ENCODE results near the gene GH1. TPM values are rescaled to one million over a fixed set of nuclear protein-coding genes. Genes with fewer than 3 reads are reported as not detected.

GH1 gene
- total RNA-seq, 1 donor from 2014 or later: not detected

DNA sequence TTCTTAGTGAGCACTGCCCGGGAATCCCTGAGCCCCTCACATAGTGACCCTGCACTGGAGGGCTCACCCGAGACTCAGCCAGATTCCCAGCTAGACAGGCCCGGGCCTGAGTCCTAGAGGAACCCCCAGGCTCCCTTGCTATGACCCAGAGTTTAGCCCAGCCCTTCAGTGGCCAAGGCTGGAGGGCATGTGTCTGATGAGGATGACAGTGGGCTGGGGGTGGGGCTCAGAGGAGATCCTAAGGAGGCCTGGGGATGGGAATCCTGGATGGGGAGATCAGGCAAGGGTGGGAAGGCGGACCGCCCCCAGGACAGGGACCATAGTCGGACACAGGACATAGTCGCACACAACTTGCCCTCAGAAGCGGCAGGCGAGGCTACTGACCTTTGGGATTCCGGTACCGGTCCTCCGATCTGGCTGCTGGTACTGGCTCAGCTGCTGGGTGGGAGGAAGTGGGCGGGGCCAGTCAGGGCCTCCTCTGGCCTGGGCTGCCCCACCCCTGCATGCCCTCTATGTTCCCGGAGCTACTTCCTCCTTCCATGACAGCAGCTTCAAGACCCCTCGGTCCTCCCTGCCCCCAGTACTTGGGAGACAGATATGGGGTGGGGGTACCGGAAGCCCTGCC, 12.4 kb upstream of the GH1 start:
- Mint-ChIP-seq H3K9me3 (ENCODE audit: unreplicated experiment) (no peaks in the 10 kb centered on the region), H3K36me3 (ENCODE audit: low read depth, unreplicated experiment) (no peaks in the 10 kb centered on the region), H3K27ac (ENCODE audit: unreplicated experiment) (no peak overlapping the region), H3K27me3 (ENCODE audit: unreplicated experiment) (peaks cover 6% of the 10 kb centered on the region), H3K4me1 (ENCODE audit: unreplicated experiment) (peaks cover 5% of the 10 kb centered on the region), H3K4me3 (ENCODE audit: unreplicated experiment) (no peak overlapping the region)
- peak; percentile 26 for DNase-seq (ENCODE audit: low spot score)
- TF ChIP-seq, protein P1, sequence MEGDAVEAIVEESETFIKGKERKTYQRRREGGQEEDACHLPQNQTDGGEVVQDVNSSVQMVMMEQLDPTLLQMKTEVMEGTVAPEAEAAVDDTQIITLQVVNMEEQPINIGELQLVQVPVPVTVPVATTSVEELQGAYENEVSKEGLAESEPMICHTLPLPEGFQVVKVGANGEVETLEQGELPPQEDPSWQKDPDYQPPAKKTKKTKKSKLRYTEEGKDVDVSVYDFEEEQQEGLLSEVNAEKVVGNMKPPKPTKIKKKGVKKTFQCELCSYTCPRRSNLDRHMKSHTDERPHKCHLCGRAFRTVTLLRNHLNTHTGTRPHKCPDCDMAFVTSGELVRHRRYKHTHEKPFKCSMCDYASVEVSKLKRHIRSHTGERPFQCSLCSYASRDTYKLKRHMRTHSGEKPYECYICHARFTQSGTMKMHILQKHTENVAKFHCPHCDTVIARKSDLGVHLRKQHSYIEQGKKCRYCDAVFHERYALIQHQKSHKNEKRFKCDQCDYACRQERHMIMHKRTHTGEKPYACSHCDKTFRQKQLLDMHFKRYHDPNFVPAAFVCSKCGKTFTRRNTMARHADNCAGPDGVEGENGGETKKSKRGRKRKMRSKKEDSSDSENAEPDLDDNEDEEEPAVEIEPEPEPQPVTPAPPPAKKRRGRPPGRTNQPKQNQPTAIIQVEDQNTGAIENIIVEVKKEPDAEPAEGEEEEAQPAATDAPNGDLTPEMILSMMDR (IDR thresholded peaks at IDR 0.05; ENCODE audit: unreplicated experiment): no peak

- Mint-ChIP-seq H3K27me3 (ENCODE audit: unreplicated experiment) (peaks cover 6% of the 10 kb centered on the region), H3K27ac (ENCODE audit: unreplicated experiment) (no peak overlapping the region), H3K4me1 (ENCODE audit: unreplicated experiment) (peaks cover 5% of the 10 kb centered on the region), H3K4me3 (ENCODE audit: unreplicated experiment) (no peak overlapping the region), H3K36me3 (ENCODE audit: low read depth, unreplicated experiment) (no peaks in the 10 kb centered on the region), H3K9me3 (ENCODE audit: unreplicated experiment) (no peaks in the 10 kb centered on the region)
- TF ChIP-seq, protein P1 (IDR thresholded peaks at IDR 0.05; ENCODE audit: unreplicated experiment): no peak
- no peak for DNase-seq (ENCODE audit: low spot score)
These were observed 11.5 kb upstream of the GH1 start for GRCh38 chr17:63929860-63930766.

DNA sequence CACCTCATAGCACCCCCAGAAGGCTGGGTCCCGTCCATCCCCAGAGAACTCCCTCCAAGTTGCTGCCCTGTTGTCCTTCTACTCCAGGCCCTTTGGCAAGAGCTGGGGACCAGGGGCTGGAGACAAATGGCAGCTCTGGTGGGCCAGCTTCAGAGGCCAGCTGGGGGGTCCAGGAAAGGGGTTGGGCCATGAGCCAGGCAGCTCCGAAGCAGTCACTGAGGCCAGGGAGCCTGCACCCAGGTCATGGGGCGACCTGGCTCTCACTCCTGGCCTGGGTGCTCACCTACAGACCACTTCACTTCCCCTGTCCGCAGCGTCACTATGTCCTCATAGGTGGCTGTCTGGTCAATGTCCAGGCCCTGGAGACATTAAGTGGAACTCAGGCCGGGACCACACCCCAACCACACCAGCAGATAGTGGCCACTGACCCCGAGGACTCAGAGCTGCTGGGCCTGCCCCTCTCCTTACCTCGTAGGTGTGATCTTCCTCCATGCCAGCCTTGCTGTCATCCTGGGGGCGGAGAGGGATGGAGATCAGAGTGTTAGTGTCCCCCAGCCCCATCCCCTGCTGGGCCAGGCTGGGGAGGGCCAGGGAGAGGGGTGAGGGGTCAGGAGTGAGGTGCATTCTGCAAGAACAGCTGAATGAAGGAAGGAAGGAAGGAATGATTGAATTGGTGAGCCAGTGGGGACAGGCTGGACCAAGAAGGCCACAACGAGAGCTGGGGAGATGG, 10.5 kb upstream of the GH1 start:
- H3K4me1 Mint-ChIP-seq (ENCODE audit: unreplicated experiment): peaks cover 5% of the 10 kb centered on the region
- H3K36me3 Mint-ChIP-seq (ENCODE audit: low read depth, unreplicated experiment): no peaks in the 10 kb centered on the region
- H3K27ac Mint-ChIP-seq (ENCODE audit: unreplicated experiment): no peak overlapping the region
- TF ChIP-seq, protein P1 (IDR thresholded peaks at IDR 0.05; ENCODE audit: unreplicated experiment): no peak
- H3K4me3 Mint-ChIP-seq (ENCODE audit: unreplicated experiment): no peak overlapping the region
- DNase-seq (ENCODE audit: low spot score): no peak
- H3K9me3 Mint-ChIP-seq (ENCODE audit: unreplicated experiment): no peaks in the 10 kb centered on the region
- peaks cover 6% of the 10 kb centered on the region for H3K27me3 Mint-ChIP-seq (ENCODE audit: unreplicated experiment)

GRCh38 chr17:63928172-63928666, 9.6 kb upstream of the GH1 start:
- H3K27me3 Mint-ChIP-seq (ENCODE audit: unreplicated experiment): peaks cover 6% of the 10 kb centered on the region
- H3K4me3 Mint-ChIP-seq (ENCODE audit: unreplicated experiment): no peak overlapping the region
- no peak overlapping the region for H3K27ac Mint-ChIP-seq (ENCODE audit: unreplicated experiment)
- H3K9me3 Mint-ChIP-seq (ENCODE audit: unreplicated experiment): no peaks in the 10 kb centered on the region
- DNase-seq (ENCODE audit: low spot score): no peak
- H3K4me1 Mint-ChIP-seq (ENCODE audit: unreplicated experiment): peaks cover 5% of the 10 kb centered on the region
- TF ChIP-seq, protein P1 (IDR thresholded peaks at IDR 0.05; ENCODE audit: unreplicated experiment): no peak
- no peaks in the 10 kb centered on the region for H3K36me3 Mint-ChIP-seq (ENCODE audit: low read depth, unreplicated experiment)

Data from endothelial cell (in vitro differentiated cells).